ENCODE measurements around the gene KDM5C. TPM values are rescaled to one million over a fixed set of nuclear protein-coding genes. Genes with fewer than 3 reads are reported as not detected.
A peak's percentile ranks its signal among the peaks of the same experiment; 100 is the strongest.

Gene KDM5C
- total and polyA plus RNA-seq, 2 experiments from 2014 or later: 74.5 to 144 TPM

GRCh38 chrX:53246231-53246630 is 21.2 kb upstream of the KDM5C start:
- Histone ChIP-seq H3K4me1 (ENCODE audit: insufficient read depth) (no peaks in the 10 kb centered on the region), H3K4me2 (no peak overlapping the region), H4K20me1 (ENCODE audit: insufficient read depth, poor library complexity, severe bottlenecking) (no peaks in the 10 kb centered on the region), H3K27ac (no peak overlapping the region), H3K9me2 (replicated peaks; ENCODE audit: insufficient read depth) (no peaks in the 10 kb centered on the region), H3K27me3 (no peaks in the 10 kb centered on the region), H3K4me3 (no peak overlapping the region), H3K9me3 (ENCODE audit: low read depth) (no peaks in the 10 kb centered on the region), H3K79me2 (no peaks in the 10 kb centered on the region), H3K36me3 (replicated peaks; ENCODE audit: insufficient read depth, low read depth) (no peaks in the 10 kb centered on the region), H2AFZ (no peak overlapping the region)
- DNase-seq (ENCODE audit: low spot score): no peak
- 81% methylated on average over 2 of the region's 2 CpGs for WGBS (ENCODE audit: low lambda C conversion rate, missing lambda C conversion rate)
- TF ChIP-seq, protein P1, sequence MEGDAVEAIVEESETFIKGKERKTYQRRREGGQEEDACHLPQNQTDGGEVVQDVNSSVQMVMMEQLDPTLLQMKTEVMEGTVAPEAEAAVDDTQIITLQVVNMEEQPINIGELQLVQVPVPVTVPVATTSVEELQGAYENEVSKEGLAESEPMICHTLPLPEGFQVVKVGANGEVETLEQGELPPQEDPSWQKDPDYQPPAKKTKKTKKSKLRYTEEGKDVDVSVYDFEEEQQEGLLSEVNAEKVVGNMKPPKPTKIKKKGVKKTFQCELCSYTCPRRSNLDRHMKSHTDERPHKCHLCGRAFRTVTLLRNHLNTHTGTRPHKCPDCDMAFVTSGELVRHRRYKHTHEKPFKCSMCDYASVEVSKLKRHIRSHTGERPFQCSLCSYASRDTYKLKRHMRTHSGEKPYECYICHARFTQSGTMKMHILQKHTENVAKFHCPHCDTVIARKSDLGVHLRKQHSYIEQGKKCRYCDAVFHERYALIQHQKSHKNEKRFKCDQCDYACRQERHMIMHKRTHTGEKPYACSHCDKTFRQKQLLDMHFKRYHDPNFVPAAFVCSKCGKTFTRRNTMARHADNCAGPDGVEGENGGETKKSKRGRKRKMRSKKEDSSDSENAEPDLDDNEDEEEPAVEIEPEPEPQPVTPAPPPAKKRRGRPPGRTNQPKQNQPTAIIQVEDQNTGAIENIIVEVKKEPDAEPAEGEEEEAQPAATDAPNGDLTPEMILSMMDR (IDR thresholded peaks at IDR 0.05; ENCODE audit: poor library complexity): no peak
- no peak for TF ChIP-seq EZH2 (IDR thresholded peaks at IDR 0.05; ENCODE audit: borderline replicate concordance)
- no peak for TF ChIP-seq EZH2phosphoT487 (IDR thresholded peaks at IDR 0.05; ENCODE audit: low read depth, severe bottlenecking, unreplicated experiment)

DNA sequence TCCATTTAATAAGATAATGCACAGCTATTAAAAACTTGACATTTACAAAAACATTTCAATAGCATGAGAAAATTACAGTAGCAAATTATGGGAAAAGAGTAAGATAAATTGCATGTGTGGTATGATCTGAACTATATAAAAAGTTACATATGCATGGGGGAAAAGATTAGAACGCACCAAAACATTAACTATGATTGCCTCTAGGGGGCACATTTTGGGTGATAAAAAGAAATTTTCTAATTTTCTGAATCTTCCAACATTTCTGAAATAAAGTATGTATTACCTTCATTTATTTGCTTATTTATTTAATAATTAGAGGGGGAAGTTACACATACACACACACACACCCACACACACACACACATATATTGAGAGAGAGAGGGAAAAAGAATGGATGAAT is 19.6 kb upstream of the KDM5C start:
- TF ChIP-seq, protein P1 (IDR thresholded peaks at IDR 0.05; ENCODE audit: poor library complexity): peak; percentile 8
- no peak for TF ChIP-seq EZH2 (IDR thresholded peaks at IDR 0.05; ENCODE audit: borderline replicate concordance)
- Histone ChIP-seq H3K27me3 (no peaks in the 10 kb centered on the region), H3K4me3 (no peak overlapping the region), H3K27ac (no peak overlapping the region), H3K9me3 (ENCODE audit: low read depth) (no peaks in the 10 kb centered on the region), H3K4me2 (no peak overlapping the region), H3K36me3 (replicated peaks; ENCODE audit: insufficient read depth, low read depth) (no peaks in the 10 kb centered on the region), H3K9me2 (replicated peaks; ENCODE audit: insufficient read depth) (no peaks in the 10 kb centered on the region), H4K20me1 (ENCODE audit: insufficient read depth, poor library complexity, severe bottlenecking) (no peaks in the 10 kb centered on the region), H3K79me2 (no peaks in the 10 kb centered on the region), H3K4me1 (ENCODE audit: insufficient read depth) (no peaks in the 10 kb centered on the region), H2AFZ (no peak overlapping the region)
- no peak for DNase-seq (ENCODE audit: low spot score)
- 72% methylated on average over 1 of the region's 1 CpG for WGBS (ENCODE audit: low lambda C conversion rate, missing lambda C conversion rate)

DNA sequence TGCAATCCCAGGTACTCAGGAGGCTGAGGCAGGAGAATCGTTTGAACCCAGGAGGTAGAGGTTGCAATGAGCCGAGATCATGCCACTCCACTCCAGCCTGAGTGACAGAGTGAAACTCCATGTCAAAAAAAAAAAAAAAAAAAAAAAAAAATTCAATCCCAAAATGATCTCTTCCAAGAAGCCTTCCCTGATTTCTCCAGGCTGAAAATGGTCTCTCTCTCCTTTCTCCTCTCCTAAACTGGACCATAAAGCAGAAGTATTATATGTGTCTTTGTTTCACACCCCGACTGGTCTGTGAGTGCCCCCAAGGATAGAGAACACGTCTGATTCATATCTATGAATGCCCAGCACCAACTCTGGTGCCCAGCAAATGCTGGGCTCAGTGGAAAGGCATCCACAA is 17.3 kb upstream of the KDM5C start:
- Histone ChIP-seq H3K4me1 (ENCODE audit: insufficient read depth) (no peaks in the 10 kb centered on the region), H3K9me3 (ENCODE audit: low read depth) (no peaks in the 10 kb centered on the region), H2AFZ (no peak overlapping the region), H3K36me3 (replicated peaks; ENCODE audit: insufficient read depth, low read depth) (no peaks in the 10 kb centered on the region), H3K27ac (no peak overlapping the region), H3K79me2 (no peaks in the 10 kb centered on the region), H3K4me3 (no peak overlapping the region), H3K9me2 (replicated peaks; ENCODE audit: insufficient read depth) (no peaks in the 10 kb centered on the region), H4K20me1 (ENCODE audit: insufficient read depth, poor library complexity, severe bottlenecking) (no peaks in the 10 kb centered on the region), H3K4me2 (no peak overlapping the region), H3K27me3 (no peaks in the 10 kb centered on the region)
- 86% methylated on average over 4 of the region's 4 CpGs for WGBS (ENCODE audit: low lambda C conversion rate, missing lambda C conversion rate)
- TF ChIP-seq EZH2 (IDR thresholded peaks at IDR 0.05; ENCODE audit: borderline replicate concordance): no peak
- TF ChIP-seq, protein P1 (IDR thresholded peaks at IDR 0.05; ENCODE audit: poor library complexity): no peak
- TF ChIP-seq EZH2phosphoT487 (IDR thresholded peaks at IDR 0.05; ENCODE audit: low read depth, severe bottlenecking, unreplicated experiment): no peak
- no peak for DNase-seq (ENCODE audit: low spot score)

DNA sequence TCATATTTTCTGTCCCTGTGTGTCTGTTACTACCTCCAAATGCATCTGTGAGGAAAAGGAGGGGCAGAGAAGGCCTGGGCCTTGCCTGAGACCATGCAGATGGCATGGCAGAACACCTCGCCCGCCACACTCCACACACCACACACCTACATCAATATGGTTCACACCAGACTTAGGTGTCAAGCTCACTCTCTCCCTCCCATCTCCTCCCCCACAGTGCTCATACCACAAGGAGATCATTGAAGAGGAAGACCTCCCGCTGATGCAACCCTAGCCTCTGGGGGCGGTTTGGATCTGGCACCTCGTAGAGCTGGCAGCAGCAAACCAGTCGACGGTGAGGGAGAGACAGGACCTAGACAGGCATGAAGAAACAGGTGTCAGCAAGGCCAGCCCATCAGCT is 16.6 kb upstream of the KDM5C start:
- no peaks in the 10 kb centered on the region for H4K20me1 ChIP-seq (ENCODE audit: insufficient read depth, poor library complexity, severe bottlenecking)
- no peak for TF ChIP-seq EZH2 (IDR thresholded peaks at IDR 0.05; ENCODE audit: borderline replicate concordance)
- TF ChIP-seq, protein P1 (IDR thresholded peaks at IDR 0.05; ENCODE audit: poor library complexity): no peak
- TF ChIP-seq EZH2phosphoT487 (IDR thresholded peaks at IDR 0.05; ENCODE audit: low read depth, severe bottlenecking, unreplicated experiment): no peak
- 90% methylated on average over 7 of the region's 7 CpGs for WGBS (ENCODE audit: low lambda C conversion rate, missing lambda C conversion rate)
- no peak for DNase-seq (ENCODE audit: low spot score)
- H3K79me2 ChIP-seq: no peaks in the 10 kb centered on the region
- H3K4me2 ChIP-seq: no peak overlapping the region
- H3K9me2 ChIP-seq (replicated peaks; ENCODE audit: insufficient read depth): no peaks in the 10 kb centered on the region
- H2AFZ ChIP-seq: no peak overlapping the region
- H3K9me3 ChIP-seq (ENCODE audit: low read depth): no peaks in the 10 kb centered on the region
- no peak overlapping the region for H3K27ac ChIP-seq
- H3K4me3 ChIP-seq: no peak overlapping the region
- H3K36me3 ChIP-seq (replicated peaks; ENCODE audit: insufficient read depth, low read depth): no peaks in the 10 kb centered on the region
- no peaks in the 10 kb centered on the region for H3K4me1 ChIP-seq (ENCODE audit: insufficient read depth)
- H3K27me3 ChIP-seq: no peaks in the 10 kb centered on the region
